Osteoblast (primary cell): ENCODE data around the gene CBX2. TPM values are rescaled to one million over a fixed set of nuclear protein-coding genes. Genes with fewer than 3 reads are reported as not detected.

Source experiments
- DNase-seq: peaks from one replicate; pipeline ENCODE4 v3.0.0; 2011; ENCODE audit warnings: low spot score, mixed read lengths; ENCODE audit not compliant: insufficient read length; ENCODE audit errors: missing footprints
- H2AFZ ChIP-seq: 2 replicates; pipeline ENCODE4 v1.6.0; 2011; ENCODE audit warnings: mild to moderate bottlenecking, low read length
- H3K27ac ChIP-seq: 2 replicates; pipeline ENCODE4 v1.5.1; 2011; ENCODE audit warnings: mild to moderate bottlenecking, low read depth, low read length, moderate library complexity
- H3K27me3 ChIP-seq: 2 replicates; pipeline ENCODE4 v1.6.0; 2012; ENCODE audit warnings: mild to moderate bottlenecking, control low read depth, inconsistent platforms, low read length, moderate library complexity; ENCODE audit not compliant: insufficient read depth
- H3K36me3 ChIP-seq: 2 replicates; pipeline ENCODE4 v1.5.1; 2011; ENCODE audit warnings: mild to moderate bottlenecking, low read length, control low read depth, moderate library complexity; ENCODE audit not compliant: insufficient read depth
- H3K4me1 ChIP-seq: 2 replicates; pipeline ENCODE4 v1.5.1; 2011; ENCODE audit warnings: mild to moderate bottlenecking, low read length, control low read depth, moderate library complexity; ENCODE audit not compliant: insufficient read depth
- H3K4me2 ChIP-seq: 2 replicates; pipeline ENCODE4 v1.6.0; 2011; ENCODE audit warnings: mild to moderate bottlenecking, low read length; ENCODE audit not compliant: insufficient read depth
- H3K4me3 ChIP-seq: fragments of 200-600 bp; sonication (generic); 3 replicates; pipeline ENCODE4 v1.5.1; 2012; ENCODE audit warnings: mild to moderate bottlenecking, low read length, inconsistent platforms; ENCODE audit not compliant: insufficient read depth
- H3K79me2 ChIP-seq: 2 replicates; pipeline ENCODE4 v1.6.0; 2012; ENCODE audit warnings: mild to moderate bottlenecking, low read length, control low read depth, inconsistent platforms; ENCODE audit not compliant: insufficient read depth
- H3K9me3 ChIP-seq: 2 replicates; pipeline ENCODE4 v1.5.1; 2011; ENCODE audit warnings: low read depth, low read length, control low read depth
- H4K20me1 ChIP-seq: 2 replicates; pipeline ENCODE4 v1.6.0; 2012; ENCODE audit warnings: mild to moderate bottlenecking, low read length, control low read depth; ENCODE audit not compliant: insufficient read depth
- CTCF ChIP-seq: IDR thresholded peaks from 2 replicates; pipeline ENCODE4 v1.5.1; 2011; ENCODE audit warnings: mild to moderate bottlenecking, low read depth, low read length, moderate library complexity; ENCODE audit errors: extremely low read depth
- total RNA-seq: library from RNA; depleted of rRNA; stranded (reverse); fragments of >200 nt; gene quantifications from 2 replicates; pipeline ENCODE4 v1.2.3, GENCODE V29; 2012

CBX2 gene
- total RNA-seq, 1 donor, result 1.1 TPM

GRCh38 chr17:79781736-79782575 is 4.0 kb downstream of the CBX2 start:
- Histone ChIP-seq H3K4me2 (no peak overlapping the region), H3K36me3 (no peaks in the 10 kb centered on the region), H3K27me3 (peaks cover 16% of the 10 kb centered on the region), H3K79me2 (no peaks in the 10 kb centered on the region), H3K27ac (no peak overlapping the region), H3K9me3 (no peaks in the 10 kb centered on the region), H3K4me1 (peaks cover 4% of the 10 kb centered on the region), H3K4me3 (no peak overlapping the region), H4K20me1 (no peaks in the 10 kb centered on the region), H2AFZ (no peak overlapping the region)
- DNase-seq, result peak; percentile 89
- no peak for TF ChIP-seq CTCF

DNA sequence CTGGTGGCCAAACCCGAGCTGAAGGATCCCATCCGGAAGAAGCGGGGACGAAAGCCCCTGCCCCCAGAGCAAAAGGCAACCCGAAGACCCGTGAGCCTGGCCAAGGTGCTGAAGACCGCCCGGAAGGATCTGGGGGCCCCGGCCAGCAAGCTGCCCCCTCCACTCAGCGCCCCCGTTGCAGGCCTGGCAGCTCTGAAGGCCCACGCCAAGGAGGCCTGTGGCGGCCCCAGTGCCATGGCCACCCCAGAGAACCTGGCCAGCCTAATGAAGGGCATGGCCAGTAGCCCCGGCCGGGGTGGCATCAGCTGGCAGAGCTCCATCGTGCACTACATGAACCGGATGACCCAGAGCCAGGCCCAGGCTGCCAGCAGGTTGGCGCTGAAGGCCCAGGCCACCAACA is 5.9 kb downstream of the CBX2 start:
- H3K4me1 ChIP-seq, result peaks cover under 1% of the 10 kb centered on the region
- no peak for TF ChIP-seq CTCF
- H4K20me1 ChIP-seq, result no peaks in the 10 kb centered on the region
- peak; percentile 66 for DNase-seq
- no peak overlapping the region for H2AFZ ChIP-seq
- peaks cover 16% of the 10 kb centered on the region for H3K27me3 ChIP-seq
- H3K79me2 ChIP-seq, result no peaks in the 10 kb centered on the region
- no peaks in the 10 kb centered on the region for H3K36me3 ChIP-seq
- no peaks in the 10 kb centered on the region for H3K9me3 ChIP-seq
- no peak overlapping the region for H3K27ac ChIP-seq
- H3K4me3 ChIP-seq, result no peak overlapping the region
- H3K4me2 ChIP-seq, result no peak overlapping the region

GRCh38 chr17:79784353-79785016 is 6.5 kb downstream of the CBX2 start:
- peak; percentile 47 for DNase-seq
- H3K27ac ChIP-seq, result no peak overlapping the region
- H3K79me2 ChIP-seq, result no peaks in the 10 kb centered on the region
- H3K4me3 ChIP-seq, result no peak overlapping the region
- H3K4me1 ChIP-seq, result no peaks in the 10 kb centered on the region
- no peak overlapping the region for H3K4me2 ChIP-seq
- no peak overlapping the region for H2AFZ ChIP-seq
- H3K36me3 ChIP-seq, result no peaks in the 10 kb centered on the region
- no peaks in the 10 kb centered on the region for H3K9me3 ChIP-seq
- H4K20me1 ChIP-seq, result no peaks in the 10 kb centered on the region
- no peak for TF ChIP-seq CTCF
- H3K27me3 ChIP-seq, result peaks cover 19% of the 10 kb centered on the region
